Measurements from ENCODE around the gene NHEJ1. TPM values are rescaled to one million over a fixed set of nuclear protein-coding genes. Genes with fewer than 3 reads are reported as not detected.

The NHEJ1 gene
- total and polyA plus RNA-seq, 2 of the 13 experiments (the other 11 are each of a cell fraction or from before 2014, with no cell fraction given): 30.0 to 30.7 TPM

DNA sequence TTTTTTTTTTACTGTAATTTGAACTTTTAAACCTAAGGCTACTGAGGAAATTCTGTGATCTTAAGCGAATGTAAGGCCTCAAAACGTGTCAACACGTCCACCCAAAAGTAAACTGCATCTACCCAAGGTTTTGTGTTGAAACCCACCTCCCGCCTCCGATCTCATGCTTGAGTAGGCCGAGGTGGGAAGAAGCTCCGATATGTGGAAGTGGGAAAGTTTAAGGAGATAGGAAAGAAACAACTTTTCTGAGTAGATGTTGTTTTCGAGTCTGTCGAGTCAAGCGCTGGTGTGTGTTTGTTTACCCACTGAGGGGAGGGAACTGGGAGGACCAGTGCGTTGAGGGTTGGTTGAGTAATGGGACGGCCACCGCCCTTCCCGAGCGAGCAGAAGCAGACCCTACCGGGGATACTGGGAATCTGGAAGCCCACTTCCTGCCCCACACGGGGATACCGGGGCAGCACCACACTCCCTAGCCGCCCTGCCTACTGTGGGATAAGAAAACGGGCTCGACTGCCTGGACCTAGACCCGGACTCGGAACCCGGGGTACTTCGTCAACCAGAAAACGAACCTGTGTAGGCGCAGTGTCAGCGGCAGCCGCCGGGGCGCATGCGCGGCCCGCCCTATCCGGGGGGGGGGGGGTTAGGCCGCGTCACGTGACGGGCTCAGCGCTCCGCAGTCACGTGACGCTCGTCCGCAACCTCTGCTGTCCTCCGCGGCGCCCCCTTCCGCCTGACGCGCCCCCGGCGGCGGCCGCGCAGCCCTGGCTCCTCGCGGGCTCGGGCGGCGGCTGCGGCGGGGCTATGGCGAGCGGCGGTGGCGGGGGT lies 17.1 kb upstream of the NHEJ1 start, which contains the start of gene RETREG2 (continued):
- TF ChIP-seq, protein P1, sequence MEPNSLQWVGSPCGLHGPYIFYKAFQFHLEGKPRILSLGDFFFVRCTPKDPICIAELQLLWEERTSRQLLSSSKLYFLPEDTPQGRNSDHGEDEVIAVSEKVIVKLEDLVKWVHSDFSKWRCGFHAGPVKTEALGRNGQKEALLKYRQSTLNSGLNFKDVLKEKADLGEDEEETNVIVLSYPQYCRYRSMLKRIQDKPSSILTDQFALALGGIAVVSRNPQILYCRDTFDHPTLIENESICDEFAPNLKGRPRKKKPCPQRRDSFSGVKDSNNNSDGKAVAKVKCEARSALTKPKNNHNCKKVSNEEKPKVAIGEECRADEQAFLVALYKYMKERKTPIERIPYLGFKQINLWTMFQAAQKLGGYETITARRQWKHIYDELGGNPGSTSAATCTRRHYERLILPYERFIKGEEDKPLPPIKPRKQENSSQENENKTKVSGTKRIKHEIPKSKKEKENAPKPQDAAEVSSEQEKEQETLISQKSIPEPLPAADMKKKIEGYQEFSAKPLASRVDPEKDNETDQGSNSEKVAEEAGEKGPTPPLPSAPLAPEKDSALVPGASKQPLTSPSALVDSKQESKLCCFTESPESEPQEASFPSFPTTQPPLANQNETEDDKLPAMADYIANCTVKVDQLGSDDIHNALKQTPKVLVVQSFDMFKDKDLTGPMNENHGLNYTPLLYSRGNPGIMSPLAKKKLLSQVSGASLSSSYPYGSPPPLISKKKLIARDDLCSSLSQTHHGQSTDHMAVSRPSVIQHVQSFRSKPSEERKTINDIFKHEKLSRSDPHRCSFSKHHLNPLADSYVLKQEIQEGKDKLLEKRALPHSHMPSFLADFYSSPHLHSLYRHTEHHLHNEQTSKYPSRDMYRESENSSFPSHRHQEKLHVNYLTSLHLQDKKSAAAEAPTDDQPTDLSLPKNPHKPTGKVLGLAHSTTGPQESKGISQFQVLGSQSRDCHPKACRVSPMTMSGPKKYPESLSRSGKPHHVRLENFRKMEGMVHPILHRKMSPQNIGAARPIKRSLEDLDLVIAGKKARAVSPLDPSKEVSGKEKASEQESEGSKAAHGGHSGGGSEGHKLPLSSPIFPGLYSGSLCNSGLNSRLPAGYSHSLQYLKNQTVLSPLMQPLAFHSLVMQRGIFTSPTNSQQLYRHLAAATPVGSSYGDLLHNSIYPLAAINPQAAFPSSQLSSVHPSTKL (CRISPR knock-in tag; IDR thresholded peaks at IDR 0.05): peak; percentile 49; the same call in 1 of the 2 replicates
- TF ChIP-seq TRIM24 (CRISPR knock-in tag; IDR thresholded peaks at IDR 0.05): no peak
- peak; percentile 87; the same call in 1 of the 2 replicates for TF ChIP-seq SSRP1 (CRISPR knock-in tag; IDR thresholded peaks at IDR 0.05)
- TF ChIP-seq ZNF563 (CRISPR knock-in tag; IDR thresholded peaks at IDR 0.05): peak; percentile 85
- TF ChIP-seq SKI (IDR thresholded peaks at IDR 0.05; ENCODE audit: partially characterized antibody): peak; percentile 64
- TF ChIP-seq ZEB1 (IDR thresholded peaks at IDR 0.05; ENCODE audit: insufficient replicate concordance, low read depth): no peak
- TF ChIP-seq, protein P2, sequence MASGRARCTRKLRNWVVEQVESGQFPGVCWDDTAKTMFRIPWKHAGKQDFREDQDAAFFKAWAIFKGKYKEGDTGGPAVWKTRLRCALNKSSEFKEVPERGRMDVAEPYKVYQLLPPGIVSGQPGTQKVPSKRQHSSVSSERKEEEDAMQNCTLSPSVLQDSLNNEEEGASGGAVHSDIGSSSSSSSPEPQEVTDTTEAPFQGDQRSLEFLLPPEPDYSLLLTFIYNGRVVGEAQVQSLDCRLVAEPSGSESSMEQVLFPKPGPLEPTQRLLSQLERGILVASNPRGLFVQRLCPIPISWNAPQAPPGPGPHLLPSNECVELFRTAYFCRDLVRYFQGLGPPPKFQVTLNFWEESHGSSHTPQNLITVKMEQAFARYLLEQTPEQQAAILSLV (CRISPR knock-in tag; IDR thresholded peaks at IDR 0.05; ENCODE audit: borderline replicate concordance): peak; percentile 79; the same call in 1 of the 2 replicates
- TF ChIP-seq CENPT (CRISPR knock-in tag; IDR thresholded peaks at IDR 0.05; ENCODE audit: low read depth): peak; percentile 17; the same call in 1 of the 2 replicates
- no peak for TF ChIP-seq ZNF547 (CRISPR knock-in tag; IDR thresholded peaks at IDR 0.05)
- TF ChIP-seq, protein P3, sequence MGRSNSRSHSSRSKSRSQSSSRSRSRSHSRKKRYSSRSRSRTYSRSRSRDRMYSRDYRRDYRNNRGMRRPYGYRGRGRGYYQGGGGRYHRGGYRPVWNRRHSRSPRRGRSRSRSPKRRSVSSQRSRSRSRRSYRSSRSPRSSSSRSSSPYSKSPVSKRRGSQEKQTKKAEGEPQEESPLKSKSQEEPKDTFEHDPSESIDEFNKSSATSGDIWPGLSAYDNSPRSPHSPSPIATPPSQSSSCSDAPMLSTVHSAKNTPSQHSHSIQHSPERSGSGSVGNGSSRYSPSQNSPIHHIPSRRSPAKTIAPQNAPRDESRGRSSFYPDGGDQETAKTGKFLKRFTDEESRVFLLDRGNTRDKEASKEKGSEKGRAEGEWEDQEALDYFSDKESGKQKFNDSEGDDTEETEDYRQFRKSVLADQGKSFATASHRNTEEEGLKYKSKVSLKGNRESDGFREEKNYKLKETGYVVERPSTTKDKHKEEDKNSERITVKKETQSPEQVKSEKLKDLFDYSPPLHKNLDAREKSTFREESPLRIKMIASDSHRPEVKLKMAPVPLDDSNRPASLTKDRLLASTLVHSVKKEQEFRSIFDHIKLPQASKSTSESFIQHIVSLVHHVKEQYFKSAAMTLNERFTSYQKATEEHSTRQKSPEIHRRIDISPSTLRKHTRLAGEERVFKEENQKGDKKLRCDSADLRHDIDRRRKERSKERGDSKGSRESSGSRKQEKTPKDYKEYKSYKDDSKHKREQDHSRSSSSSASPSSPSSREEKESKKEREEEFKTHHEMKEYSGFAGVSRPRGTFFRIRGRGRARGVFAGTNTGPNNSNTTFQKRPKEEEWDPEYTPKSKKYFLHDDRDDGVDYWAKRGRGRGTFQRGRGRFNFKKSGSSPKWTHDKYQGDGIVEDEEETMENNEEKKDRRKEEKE (IDR thresholded peaks at IDR 0.05): no peak
- TF ChIP-seq ZNF546 (CRISPR knock-in tag; conservative IDR thresholded peaks at IDR 0.05): peak; percentile 67
- peak; percentile 80 for TF ChIP-seq PHF8 (CRISPR knock-in tag; IDR thresholded peaks at IDR 0.05)
- TF ChIP-seq THAP11 (CRISPR knock-in tag; IDR thresholded peaks at IDR 0.05): no peak
- TF ChIP-seq, protein P4, sequence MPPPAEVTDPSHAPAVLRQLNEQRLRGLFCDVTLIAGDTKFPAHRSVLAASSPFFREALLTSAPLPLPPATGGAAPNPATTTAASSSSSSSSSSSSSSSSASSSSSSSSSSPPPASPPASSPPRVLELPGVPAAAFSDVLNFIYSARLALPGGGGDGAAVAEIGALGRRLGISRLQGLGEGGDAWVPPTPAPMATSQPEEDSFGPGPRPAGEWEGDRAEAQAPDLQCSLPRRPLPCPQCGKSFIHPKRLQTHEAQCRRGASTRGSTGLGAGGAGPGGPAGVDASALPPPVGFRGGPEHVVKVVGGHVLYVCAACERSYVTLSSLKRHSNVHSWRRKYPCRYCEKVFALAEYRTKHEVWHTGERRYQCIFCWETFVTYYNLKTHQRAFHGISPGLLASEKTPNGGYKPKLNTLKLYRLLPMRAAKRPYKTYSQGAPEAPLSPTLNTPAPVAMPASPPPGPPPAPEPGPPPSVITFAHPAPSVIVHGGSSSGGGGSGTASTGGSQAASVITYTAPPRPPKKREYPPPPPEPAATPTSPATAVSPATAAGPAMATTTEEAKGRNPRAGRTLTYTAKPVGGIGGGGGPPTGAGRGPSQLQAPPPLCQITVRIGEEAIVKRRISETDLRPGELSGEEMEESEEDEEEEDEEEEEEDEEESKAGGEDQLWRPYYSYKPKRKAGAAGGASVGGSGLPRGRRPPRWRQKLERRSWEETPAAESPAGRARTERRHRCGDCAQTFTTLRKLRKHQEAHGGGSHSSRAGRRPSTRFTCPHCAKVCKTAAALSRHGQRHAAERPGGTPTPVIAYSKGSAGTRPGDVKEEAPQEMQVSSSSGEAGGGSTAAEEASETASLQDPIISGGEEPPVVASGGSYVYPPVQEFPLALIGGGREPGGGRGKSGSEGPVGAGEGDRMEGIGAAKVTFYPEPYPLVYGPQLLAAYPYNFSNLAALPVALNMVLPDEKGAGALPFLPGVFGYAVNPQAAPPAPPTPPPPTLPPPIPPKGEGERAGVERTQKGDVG (CRISPR knock-in tag; IDR thresholded peaks at IDR 0.05; ENCODE audit: borderline replicate concordance): peak; percentile 31; the same call in 1 of the 2 replicates

Measured in HepG2 (cell line).